ENCODE results near the gene ACTL7A. TPM values are rescaled to one million over a fixed set of nuclear protein-coding genes. Genes with fewer than 3 reads are reported as not detected.
"Not testable (repeated sequence)": the region's sequence is repeated elsewhere in the genome, so short reads cannot be mapped to it uniquely, and the experiment has no call there.

The ACTL7A gene
- total RNA-seq, 4 donors from 2014 or later, result not detected

- Histone ChIP-seq H3K27ac (no peak overlapping the region), H3K27me3 (no peaks in the 10 kb centered on the region), H3K36me3 (peaks cover 0 to 96% (median 32%) of the 10 kb centered on the region in 3 donors), H3K9me3 (no peaks in the 10 kb centered on the region), H3K4me3 (no peak overlapping the region), H3K4me1 (no peaks in the 10 kb centered on the region)
- TF ChIP-seq POLR2A (IDR thresholded peaks at IDR 0.05), result no peak
- no peak for TF ChIP-seq EP300 (IDR thresholded peaks at IDR 0.05)
- TF ChIP-seq CTCF (IDR thresholded peaks at IDR 0.05), result no peak
- no peak for DNase-seq (ENCODE audit: low spot score in 2 of 2)
- 89 to 91% methylated on average over 2 of the region's 2 CpGs for WGBS, 2 donors
These were observed 35.4 kb downstream of the ACTL7A start for GRCh38 chr9:108897324-108898096.

- 95 to 98% methylated on average over 8 of the region's 8 CpGs for WGBS, 2 donors
These were observed 37.1 kb downstream of the ACTL7A start for GRCh38 chr9:108899023-108899695.

GRCh38 chr9:108900176-108900575 lies 38.1 kb downstream of the ACTL7A start:
- Histone ChIP-seq H3K4me3 (no peak overlapping the region), H3K4me1 (no peaks in the 10 kb centered on the region), H3K27ac (no peak overlapping the region), H3K36me3 (peaks cover 0 to 96% (median 14%) of the 10 kb centered on the region in 3 donors), H3K27me3 (no peaks in the 10 kb centered on the region), H3K9me3 (no peaks in the 10 kb centered on the region)
- no peak for DNase-seq (ENCODE audit: low spot score in 2 of 2)
- 88 to 90% methylated on average over 5 of the region's 5 CpGs for whole genome bisulfite sequencing, 2 donors
- TF ChIP-seq POLR2A (IDR thresholded peaks at IDR 0.05), result no peak
- no peak for TF ChIP-seq EP300 (IDR thresholded peaks at IDR 0.05)
- no peak for TF ChIP-seq CTCF (IDR thresholded peaks at IDR 0.05)

More at GRCh38 chr9:108899023-108899695, 37.1 kb downstream of the ACTL7A start:
- peaks cover 0 to 96% (median 17%) of the 10 kb centered on the region in 3 donors for H3K36me3 ChIP-seq
- not testable (repeated sequence) for H3K4me1 ChIP-seq; H3K4me3 ChIP-seq; H3K27me3 ChIP-seq; H3K27ac ChIP-seq; DNase-seq (ENCODE audit: low spot score in 2 of 2); H3K9me3 ChIP-seq

- H3K4me3 ChIP-seq, result no peak overlapping the region
- no peaks in the 10 kb centered on the region for H3K9me3 ChIP-seq
- H3K27ac ChIP-seq, result no peak overlapping the region
- H3K4me1 ChIP-seq, result no peaks in the 10 kb centered on the region
- no peak for DNase-seq (ENCODE audit: low spot score in 2 of 2)
- TF ChIP-seq EP300 (IDR thresholded peaks at IDR 0.05) (no peak), CTCF (IDR thresholded peaks at IDR 0.05) (no peak), POLR2A (IDR thresholded peaks at IDR 0.05) (no peak)
- no peaks in the 10 kb centered on the region for H3K27me3 ChIP-seq
- 83 to 88% methylated on average over 2 of the region's 2 CpGs for WGBS, 2 donors
- peaks cover 0 to 96% (median 20%) of the 10 kb centered on the region in 3 donors for H3K36me3 ChIP-seq
These were observed 41.5 kb downstream of the ACTL7A start for GRCh38 chr9:108903420-108904103.

- H3K9me3 ChIP-seq, result no peaks in the 10 kb centered on the region
- H3K27ac ChIP-seq, result no peak overlapping the region
- H3K4me1 ChIP-seq, result no peaks in the 10 kb centered on the region
- WGBS, 2 donors, result 91 to 96% methylated on average over 3 of the region's 3 CpGs
- TF ChIP-seq EP300 (IDR thresholded peaks at IDR 0.05), result no peak
- TF ChIP-seq POLR2A (IDR thresholded peaks at IDR 0.05), result no peak
- no peak for TF ChIP-seq CTCF (IDR thresholded peaks at IDR 0.05)
- H3K4me3 ChIP-seq, result no peak overlapping the region
- H3K36me3 ChIP-seq, result peaks cover 0 to 96% (median 17%) of the 10 kb centered on the region in 3 donors
- no peaks in the 10 kb centered on the region for H3K27me3 ChIP-seq
- DNase-seq (ENCODE audit: low spot score in 2 of 2), result no peak
These were observed 42.1 kb downstream of the ACTL7A start for GRCh38 chr9:108904161-108904560.

All from tibial nerve (tissue), 4 donors.